Lung microvascular endothelial cell (primary cell): ENCODE data around the gene INO80E. TPM values are rescaled to one million over a fixed set of nuclear protein-coding genes. Genes with fewer than 3 reads are reported as not detected.
A peak's percentile ranks its signal among the peaks of the same experiment; 100 is the strongest.
"Not testable (repeated sequence)": the region's sequence is repeated elsewhere in the genome, so short reads cannot be mapped to it uniquely, and the experiment has no call there.

Experiments
- DNase-seq, 2 donors: peaks; one replicate each; pipeline versions ENCODE4 v3.0.0 to v3.0.0-alpha.2; 2010; ENCODE audit warnings: low read depth in 2 of 2
- total RNA-seq: library from RNA; depleted of rRNA; stranded (reverse); fragments of >200 nt; gene quantifications from 2 replicates; pipeline ENCODE4 v1.2.1, GENCODE V29; 2014

The INO80E gene
- 14.4 and 15.7 TPM in 2 replicates for total RNA-seq

GRCh38 chr16:29995911-29996765, at the start of gene INO80E:
TSS of gene INO80E (plus strand) at chr16:29996241. CDS start at chr16:29996311, 70 bp downstream.
- peak; percentile 96 to 97 for DNase-seq

- no peak for DNase-seq
These were observed 48.1 kb upstream of the INO80E start for GRCh38 chr16:29947897-29948296.

GRCh38 chr16:29950806-29951461, 45.1 kb upstream of the INO80E start:
- no peak for DNase-seq

GRCh38 chr16:29951625-29952365, 44.2 kb upstream of the INO80E start:
- no peak for DNase-seq

GRCh38 chr16:29958756-29959155, 37.3 kb upstream of the INO80E start:
- no peak for DNase-seq

- no peak for DNase-seq
These were observed 36.7 kb upstream of the INO80E start for GRCh38 chr16:29959293-29959692.

GRCh38 chr16:29959821-29960220, 36.2 kb upstream of the INO80E start:
- DNase-seq = not testable (repeated sequence)

- DNase-seq = no peak
These were observed 34.9 kb upstream of the INO80E start for GRCh38 chr16:29961127-29961478.

- peak; percentile 87 to 90 for DNase-seq
These were observed 34.3 kb upstream of the INO80E start, which contains the start of gene TMEM219 for GRCh38 chr16:29961479-29962343. TSS of gene TMEM219 (plus strand) at chr16:29962079. CDS start at chr16:29963144, 1,065 bp downstream.

- peak in 1 of 2 donors; percentile 66 for DNase-seq
These were observed 33.6 kb upstream of the INO80E start for GRCh38 chr16:29962344-29962994.

GRCh38 chr16:29963021-29963743, 32.9 kb upstream of the INO80E start:
- no peak for DNase-seq

GRCh38 chr16:29968205-29968604, 27.8 kb upstream of the INO80E start:
- no peak for DNase-seq

- DNase-seq = no peak
These were observed 24.7 kb upstream of the INO80E start for GRCh38 chr16:29971304-29971703.

- DNase-seq = no peak
These were observed 23.5 kb upstream of the INO80E start for GRCh38 chr16:29972500-29972899.

- DNase-seq = no peak
These were observed 23.1 kb upstream of the INO80E start for GRCh38 chr16:29972992-29973383.

- peak; percentile 100 for DNase-seq
These were observed 22.4 kb upstream of the INO80E start, which contains the start of gene TAOK2 for GRCh38 chr16:29973384-29974246. TSS of gene TAOK2 (plus strand) at chr16:29973868. CDS start at chr16:29977773, 3,905 bp downstream.

GRCh38 chr16:29974291-29975133, 21.5 kb upstream of the INO80E start:
- DNase-seq = peak; percentile 84 to 89

- DNase-seq = no peak
These were observed 20.9 kb upstream of the INO80E start for GRCh38 chr16:29975134-29975538.
